K562 (cell line): ENCODE data around the gene IGSF21. TPM values are rescaled to one million over a fixed set of nuclear protein-coding genes. Genes with fewer than 3 reads are reported as not detected.

Experiments used
- NFRKB ChIP-seq: fragments of 450-650 bp; IDR thresholded peaks from 2 replicates; pipeline ENCODE4 v1.6.1; 2016; ENCODE audit warnings: low read depth
- SOX6 ChIP-seq: fragments of 450-650 bp; IDR thresholded peaks from 2 replicates; pipeline ENCODE4 v1.6.1; 2014; ENCODE audit warnings: mild to moderate bottlenecking
- polyA plus RNA-seq, 8 experiments: library from polyadenylated mRNA; depleted of rRNA in 4 of 8; stranded (reverse) in 5 of 8; unstranded in 3 of 8; fragments of >200 nt; fragmentation: Nextera tagmentation in 2 of 8; fragmentation: Illumina TruSeq in 1 of 8; extraction: Ambion mirVana in 2 of 8; extraction: Trizol in 1 of 8; gene quantifications; 2 replicates each; pipeline versions ENCODE4 v1.2.1 to v1.2.3, GENCODE V29; 2011 to 2014; ENCODE audit warnings: inconsistent platforms in 1 of 8, missing spikeins in 1 of 8
- total RNA-seq, 7 experiments: library from RNA; depleted of rRNA in 6 of 7; stranded (reverse); fragments of >200 nt in 6 of 7; fragmentation: Illumina TruSeq in 2 of 7; extraction: Trizol in 2 of 7; gene quantifications; 2 replicates each; pipeline versions ENCODE4 v1.2.1 to v1.2.3, GENCODE V29; 2011 to 2021; ENCODE audit warnings: low replicate concordance in 1 of 7
- TF ChIP-seq, protein P1 (sequence below): sonication (generic); formaldehyde crosslinking; IDR thresholded peaks from 2 replicates; pipeline ENCODE4 v1.8.1; 2023; ENCODE audit warnings: missing genetic modification reagents, mild to moderate bottlenecking, borderline replicate concordance
- TF ChIP-seq, protein P2 (sequence below), 2 experiments: fragments of 450-650 bp; formaldehyde crosslinking in 1 of 2; IDR thresholded peaks; 2 replicates each; pipeline versions ENCODE4 v1.4.0 to v1.6.1; 2014 to 2020; ENCODE audit warnings: mild to moderate bottlenecking in 2 of 2, borderline replicate concordance in 1 of 2, low read depth in 1 of 2
- TF ChIP-seq, protein P3 (sequence below): IDR thresholded peaks from 2 replicates; pipeline ENCODE4 v1.6.1; 2012; ENCODE audit warnings: low read depth, low read length, improper control_type of control experiment, borderline replicate concordance
- TF ChIP-seq, protein P4 (sequence below), 2 experiments: IDR thresholded peaks; 2 replicates each; pipeline ENCODE4 v1.6.1; 2011; ENCODE audit warnings: borderline replicate concordance in 1 of 2, control low read depth in 1 of 2, low read depth in 1 of 2, low read length in 1 of 2, mild to moderate bottlenecking in 1 of 2, mixed read lengths in 1 of 2, moderate library complexity in 1 of 2; ENCODE audit not compliant: insufficient read depth in 1 of 2, insufficient read length in 1 of 2, poor library complexity in 1 of 2, severe bottlenecking in 1 of 2; ENCODE audit errors: extremely low read depth in 1 of 2

Gene IGSF21
- total and polyA plus RNA-seq, 9 of the 15 experiments (the other 6 are each of a cell fraction or from before 2014, with no cell fraction given) = not detected

DNA sequence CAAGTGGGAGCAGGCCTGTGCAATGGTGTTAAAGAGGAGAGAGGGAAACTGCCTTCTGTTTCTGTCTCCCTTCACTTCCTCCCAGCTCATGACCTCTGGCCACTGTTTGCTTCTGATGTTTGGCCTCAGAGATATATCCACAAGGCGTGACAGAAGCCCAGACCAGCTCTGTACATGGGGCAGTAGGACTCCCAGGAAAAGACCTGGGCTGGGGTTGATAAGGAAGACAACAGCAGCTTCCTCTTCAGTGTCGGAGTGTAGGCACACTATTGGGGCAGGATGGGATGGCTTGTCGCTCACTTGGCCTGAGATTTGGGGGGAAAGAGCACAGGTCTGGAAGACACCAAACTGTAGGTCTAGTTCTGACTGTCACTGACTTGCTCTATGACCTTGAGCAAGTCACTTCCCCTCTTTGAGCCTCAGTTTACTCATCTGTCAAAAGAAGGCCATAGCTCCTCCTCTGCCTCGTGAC is 305.3 kb downstream of the IGSF21 start (continued):
- TF ChIP-seq, protein P1, sequence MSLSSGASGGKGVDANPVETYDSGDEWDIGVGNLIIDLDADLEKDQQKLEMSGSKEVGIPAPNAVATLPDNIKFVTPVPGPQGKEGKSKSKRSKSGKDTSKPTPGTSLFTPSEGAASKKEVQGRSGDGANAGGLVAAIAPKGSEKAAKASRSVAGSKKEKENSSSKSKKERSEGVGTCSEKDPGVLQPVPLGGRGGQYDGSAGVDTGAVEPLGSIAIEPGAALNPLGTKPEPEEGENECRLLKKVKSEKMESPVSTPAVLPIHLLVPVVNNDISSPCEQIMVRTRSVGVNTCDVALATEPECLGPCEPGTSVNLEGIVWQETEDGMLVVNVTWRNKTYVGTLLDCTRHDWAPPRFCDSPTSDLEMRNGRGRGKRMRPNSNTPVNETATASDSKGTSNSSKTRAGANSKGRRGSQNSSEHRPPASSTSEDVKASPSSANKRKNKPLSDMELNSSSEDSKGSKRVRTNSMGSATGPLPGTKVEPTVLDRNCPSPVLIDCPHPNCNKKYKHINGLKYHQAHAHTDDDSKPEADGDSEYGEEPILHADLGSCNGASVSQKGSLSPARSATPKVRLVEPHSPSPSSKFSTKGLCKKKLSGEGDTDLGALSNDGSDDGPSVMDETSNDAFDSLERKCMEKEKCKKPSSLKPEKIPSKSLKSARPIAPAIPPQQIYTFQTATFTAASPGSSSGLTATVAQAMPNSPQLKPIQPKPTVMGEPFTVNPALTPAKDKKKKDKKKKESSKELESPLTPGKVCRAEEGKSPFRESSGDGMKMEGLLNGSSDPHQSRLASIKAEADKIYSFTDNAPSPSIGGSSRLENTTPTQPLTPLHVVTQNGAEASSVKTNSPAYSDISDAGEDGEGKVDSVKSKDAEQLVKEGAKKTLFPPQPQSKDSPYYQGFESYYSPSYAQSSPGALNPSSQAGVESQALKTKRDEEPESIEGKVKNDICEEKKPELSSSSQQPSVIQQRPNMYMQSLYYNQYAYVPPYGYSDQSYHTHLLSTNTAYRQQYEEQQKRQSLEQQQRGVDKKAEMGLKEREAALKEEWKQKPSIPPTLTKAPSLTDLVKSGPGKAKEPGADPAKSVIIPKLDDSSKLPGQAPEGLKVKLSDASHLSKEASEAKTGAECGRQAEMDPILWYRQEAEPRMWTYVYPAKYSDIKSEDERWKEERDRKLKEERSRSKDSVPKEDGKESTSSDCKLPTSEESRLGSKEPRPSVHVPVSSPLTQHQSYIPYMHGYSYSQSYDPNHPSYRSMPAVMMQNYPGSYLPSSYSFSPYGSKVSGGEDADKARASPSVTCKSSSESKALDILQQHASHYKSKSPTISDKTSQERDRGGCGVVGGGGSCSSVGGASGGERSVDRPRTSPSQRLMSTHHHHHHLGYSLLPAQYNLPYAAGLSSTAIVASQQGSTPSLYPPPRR (CRISPR knock-in tag) = no peak
- TF ChIP-seq, protein P2, sequence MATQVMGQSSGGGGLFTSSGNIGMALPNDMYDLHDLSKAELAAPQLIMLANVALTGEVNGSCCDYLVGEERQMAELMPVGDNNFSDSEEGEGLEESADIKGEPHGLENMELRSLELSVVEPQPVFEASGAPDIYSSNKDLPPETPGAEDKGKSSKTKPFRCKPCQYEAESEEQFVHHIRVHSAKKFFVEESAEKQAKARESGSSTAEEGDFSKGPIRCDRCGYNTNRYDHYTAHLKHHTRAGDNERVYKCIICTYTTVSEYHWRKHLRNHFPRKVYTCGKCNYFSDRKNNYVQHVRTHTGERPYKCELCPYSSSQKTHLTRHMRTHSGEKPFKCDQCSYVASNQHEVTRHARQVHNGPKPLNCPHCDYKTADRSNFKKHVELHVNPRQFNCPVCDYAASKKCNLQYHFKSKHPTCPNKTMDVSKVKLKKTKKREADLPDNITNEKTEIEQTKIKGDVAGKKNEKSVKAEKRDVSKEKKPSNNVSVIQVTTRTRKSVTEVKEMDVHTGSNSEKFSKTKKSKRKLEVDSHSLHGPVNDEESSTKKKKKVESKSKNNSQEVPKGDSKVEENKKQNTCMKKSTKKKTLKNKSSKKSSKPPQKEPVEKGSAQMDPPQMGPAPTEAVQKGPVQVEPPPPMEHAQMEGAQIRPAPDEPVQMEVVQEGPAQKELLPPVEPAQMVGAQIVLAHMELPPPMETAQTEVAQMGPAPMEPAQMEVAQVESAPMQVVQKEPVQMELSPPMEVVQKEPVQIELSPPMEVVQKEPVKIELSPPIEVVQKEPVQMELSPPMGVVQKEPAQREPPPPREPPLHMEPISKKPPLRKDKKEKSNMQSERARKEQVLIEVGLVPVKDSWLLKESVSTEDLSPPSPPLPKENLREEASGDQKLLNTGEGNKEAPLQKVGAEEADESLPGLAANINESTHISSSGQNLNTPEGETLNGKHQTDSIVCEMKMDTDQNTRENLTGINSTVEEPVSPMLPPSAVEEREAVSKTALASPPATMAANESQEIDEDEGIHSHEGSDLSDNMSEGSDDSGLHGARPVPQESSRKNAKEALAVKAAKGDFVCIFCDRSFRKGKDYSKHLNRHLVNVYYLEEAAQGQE (IDR thresholded peaks at IDR 0.05; ENCODE audit: borderline replicate concordance) = no peak
- TF ChIP-seq, protein P2 (CRISPR knock-in tag; IDR thresholded peaks at IDR 0.05; ENCODE audit: low read depth) = no peak
- TF ChIP-seq, protein P3, sequence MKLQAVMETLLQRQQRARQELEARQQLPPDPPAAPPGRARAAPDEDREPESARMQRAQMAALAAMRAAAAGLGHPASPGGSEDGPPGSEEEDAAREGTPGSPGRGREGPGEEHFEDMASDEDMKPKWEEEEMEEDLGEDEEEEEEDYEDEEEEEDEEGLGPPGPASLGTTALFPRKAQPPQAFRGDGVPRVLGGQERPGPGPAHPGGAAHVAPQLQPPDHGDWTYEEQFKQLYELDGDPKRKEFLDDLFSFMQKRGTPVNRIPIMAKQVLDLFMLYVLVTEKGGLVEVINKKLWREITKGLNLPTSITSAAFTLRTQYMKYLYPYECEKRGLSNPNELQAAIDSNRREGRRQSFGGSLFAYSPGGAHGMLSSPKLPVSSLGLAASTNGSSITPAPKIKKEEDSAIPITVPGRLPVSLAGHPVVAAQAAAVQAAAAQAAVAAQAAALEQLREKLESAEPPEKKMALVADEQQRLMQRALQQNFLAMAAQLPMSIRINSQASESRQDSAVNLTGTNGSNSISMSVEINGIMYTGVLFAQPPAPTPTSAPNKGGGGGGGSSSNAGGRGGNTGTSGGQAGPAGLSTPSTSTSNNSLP = no peak
- TF ChIP-seq SOX6 (peak; percentile 61; the same call in 1 of the 2 replicates), NFRKB (no peak; the same call in 1 of the 2 replicates)
- TF ChIP-seq, protein P4, sequence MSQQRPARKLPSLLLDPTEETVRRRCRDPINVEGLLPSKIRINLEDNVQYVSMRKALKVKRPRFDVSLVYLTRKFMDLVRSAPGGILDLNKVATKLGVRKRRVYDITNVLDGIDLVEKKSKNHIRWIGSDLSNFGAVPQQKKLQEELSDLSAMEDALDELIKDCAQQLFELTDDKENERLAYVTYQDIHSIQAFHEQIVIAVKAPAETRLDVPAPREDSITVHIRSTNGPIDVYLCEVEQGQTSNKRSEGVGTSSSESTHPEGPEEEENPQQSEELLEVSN (IDR thresholded peaks at IDR 0.05; ENCODE audit: borderline replicate concordance in 1 of 2, extremely low read depth in 1 of 2, insufficient read depth in 1 of 2, insufficient read length in 1 of 2, low read depth in 1 of 2, low read length in 1 of 2, poor library complexity in 1 of 2, severe bottlenecking in 1 of 2) = no peak
